ENCODE data around the gene NR2F1-AS1.

Gene NR2F1-AS1

DNA sequence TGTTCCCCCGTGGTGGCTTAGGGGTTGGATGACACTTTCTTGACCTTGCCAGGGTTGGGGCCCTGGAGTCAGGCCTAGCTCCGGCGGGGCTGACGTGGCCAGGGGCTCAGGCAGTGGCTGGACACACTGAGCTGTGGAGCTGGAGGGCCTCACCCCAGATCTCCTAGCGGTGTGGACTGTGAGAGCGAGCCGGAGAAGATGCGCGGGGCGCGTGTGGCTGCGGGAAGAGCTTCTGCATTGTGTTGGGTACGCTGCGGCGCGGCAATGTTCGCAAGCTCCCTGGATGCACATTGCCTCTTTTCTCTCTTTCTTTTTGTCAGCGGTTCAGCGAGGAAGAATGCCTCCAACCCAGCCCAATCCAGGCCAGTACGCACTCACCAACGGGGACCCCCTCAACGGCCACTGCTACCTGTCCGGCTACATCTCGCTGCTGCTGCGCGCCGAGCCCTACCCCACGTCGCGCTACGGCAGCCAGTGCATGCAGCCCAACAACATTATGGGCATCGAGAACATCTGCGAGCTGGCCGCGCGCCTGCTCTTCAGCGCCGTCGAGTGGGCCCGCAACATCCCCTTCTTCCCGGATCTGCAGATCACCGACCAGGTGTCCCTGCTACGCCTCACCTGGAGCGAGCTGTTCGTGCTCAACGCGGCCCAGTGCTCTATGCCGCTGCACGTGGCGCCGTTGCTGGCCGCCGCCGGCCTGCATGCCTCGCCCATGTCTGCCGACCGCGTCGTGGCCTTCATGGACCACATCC is 6.8 kb upstream of the NR2F1-AS1 start:
- DNase-seq (ENCODE audit: extremely low read depth, low read depth) = no peak
- TF ChIP-seq, protein P1, sequence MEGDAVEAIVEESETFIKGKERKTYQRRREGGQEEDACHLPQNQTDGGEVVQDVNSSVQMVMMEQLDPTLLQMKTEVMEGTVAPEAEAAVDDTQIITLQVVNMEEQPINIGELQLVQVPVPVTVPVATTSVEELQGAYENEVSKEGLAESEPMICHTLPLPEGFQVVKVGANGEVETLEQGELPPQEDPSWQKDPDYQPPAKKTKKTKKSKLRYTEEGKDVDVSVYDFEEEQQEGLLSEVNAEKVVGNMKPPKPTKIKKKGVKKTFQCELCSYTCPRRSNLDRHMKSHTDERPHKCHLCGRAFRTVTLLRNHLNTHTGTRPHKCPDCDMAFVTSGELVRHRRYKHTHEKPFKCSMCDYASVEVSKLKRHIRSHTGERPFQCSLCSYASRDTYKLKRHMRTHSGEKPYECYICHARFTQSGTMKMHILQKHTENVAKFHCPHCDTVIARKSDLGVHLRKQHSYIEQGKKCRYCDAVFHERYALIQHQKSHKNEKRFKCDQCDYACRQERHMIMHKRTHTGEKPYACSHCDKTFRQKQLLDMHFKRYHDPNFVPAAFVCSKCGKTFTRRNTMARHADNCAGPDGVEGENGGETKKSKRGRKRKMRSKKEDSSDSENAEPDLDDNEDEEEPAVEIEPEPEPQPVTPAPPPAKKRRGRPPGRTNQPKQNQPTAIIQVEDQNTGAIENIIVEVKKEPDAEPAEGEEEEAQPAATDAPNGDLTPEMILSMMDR (IDR thresholded peaks at IDR 0.05; ENCODE audit: low read depth, low read length) = no peak

DNA sequence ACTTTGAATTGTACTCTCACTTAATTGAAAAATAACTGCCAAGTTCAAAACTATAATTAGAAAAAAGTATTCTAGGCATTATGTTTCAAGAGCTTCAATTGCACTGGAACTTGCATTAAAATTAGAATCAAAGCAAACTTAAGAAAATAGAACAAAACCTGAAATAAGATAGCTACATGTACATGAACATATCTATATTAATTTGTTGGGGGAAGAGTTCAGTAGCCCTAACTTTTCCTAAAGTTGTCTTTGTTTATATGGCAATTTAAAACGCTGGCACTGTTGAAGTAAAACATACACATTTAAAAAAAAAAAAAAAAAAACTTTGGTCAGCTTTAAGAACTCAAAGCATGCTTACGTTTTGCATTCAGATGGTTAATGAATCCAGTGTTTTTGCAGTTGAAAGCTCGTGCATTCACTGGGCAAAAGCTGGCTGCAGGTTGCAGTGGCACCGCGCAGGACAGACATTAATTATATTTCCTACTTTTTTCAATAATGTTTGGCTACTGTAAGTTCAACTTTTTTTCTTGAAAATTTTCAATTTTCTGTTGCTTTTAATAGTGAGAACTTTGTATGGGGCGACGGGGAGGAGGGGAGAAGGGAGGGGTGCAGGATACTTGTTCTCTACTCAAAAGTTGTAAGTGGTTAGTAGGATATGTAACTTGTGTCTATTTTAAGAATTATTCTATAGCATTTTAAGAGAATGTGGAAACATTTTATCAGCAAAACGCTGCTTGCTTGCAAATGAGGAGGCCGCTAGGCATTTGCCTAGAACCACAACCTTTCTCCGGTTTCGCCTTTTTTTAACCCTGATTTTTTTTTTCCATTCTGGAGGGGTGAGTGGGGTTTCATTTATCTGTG is 5.9 kb upstream of the NR2F1-AS1 start:
- TF ChIP-seq, protein P1 (IDR thresholded peaks at IDR 0.05; ENCODE audit: low read depth, low read length) = no peak
- no peak for DNase-seq (ENCODE audit: extremely low read depth, low read depth)

DNA sequence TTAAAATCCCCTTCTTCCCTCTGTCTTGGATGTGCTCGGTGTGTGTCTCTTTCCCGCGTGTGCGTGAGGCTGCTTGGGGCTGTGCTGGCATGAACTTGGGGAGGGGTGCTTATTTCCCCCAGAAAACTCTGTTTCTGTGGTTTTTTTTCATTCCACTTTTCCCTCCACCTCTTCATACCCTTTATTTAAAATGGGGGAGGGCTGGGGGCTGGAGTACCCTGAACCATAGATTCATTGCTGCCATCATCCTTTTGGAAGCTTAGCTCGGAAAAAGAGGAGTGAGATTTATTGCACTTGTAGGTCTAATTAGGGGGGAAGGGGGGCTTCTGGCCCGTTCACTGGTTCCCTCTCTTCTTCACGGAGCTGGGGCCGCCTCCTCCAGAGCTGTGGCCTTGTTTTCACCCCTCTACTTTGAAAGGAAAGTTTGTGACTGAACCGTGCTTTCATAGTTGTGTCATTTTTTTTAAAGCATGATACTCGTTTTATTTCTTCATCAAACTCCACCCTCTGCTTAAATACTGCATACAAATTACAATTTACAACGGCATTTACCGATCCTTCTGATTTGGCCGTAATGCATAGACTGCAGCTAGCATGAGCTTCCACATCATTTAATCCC is 4.9 kb upstream of the NR2F1-AS1 start:
- DNase-seq (ENCODE audit: extremely low read depth, low read depth) = no peak

DNA sequence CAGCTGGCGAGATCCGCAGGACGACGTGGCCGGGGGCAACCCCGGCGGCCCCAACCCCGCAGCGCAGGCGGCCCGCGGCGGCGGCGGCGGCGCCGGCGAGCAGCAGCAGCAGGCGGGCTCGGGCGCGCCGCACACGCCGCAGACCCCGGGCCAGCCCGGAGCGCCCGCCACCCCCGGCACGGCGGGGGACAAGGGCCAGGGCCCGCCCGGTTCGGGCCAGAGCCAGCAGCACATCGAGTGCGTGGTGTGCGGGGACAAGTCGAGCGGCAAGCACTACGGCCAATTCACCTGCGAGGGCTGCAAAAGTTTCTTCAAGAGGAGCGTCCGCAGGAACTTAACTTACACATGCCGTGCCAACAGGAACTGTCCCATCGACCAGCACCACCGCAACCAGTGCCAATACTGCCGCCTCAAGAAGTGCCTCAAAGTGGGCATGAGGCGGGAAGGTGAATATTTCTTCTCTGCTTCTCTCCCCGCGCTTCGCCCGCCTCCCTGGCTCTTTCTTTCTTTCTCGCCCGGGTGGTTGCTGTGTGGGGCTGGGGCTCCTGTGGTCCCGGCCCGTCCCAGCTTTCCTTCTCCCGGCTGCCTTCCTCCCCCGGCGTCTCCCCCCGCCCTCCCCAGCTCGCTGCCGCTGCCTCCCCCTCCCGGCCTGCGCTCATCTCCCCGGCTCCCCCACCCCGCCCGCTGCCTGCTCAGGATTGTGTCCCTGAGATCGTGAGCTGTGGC is 4.2 kb upstream of the NR2F1-AS1 start:
- no peak for DNase-seq (ENCODE audit: extremely low read depth, low read depth)

More for the DNA sequence above, 4.9 kb upstream of the NR2F1-AS1 start:
- TF ChIP-seq, protein P1 (IDR thresholded peaks at IDR 0.05; ENCODE audit: low read depth, low read length) = no peak

GRCh38 chr5:93584596-93585040 is 3.6 kb upstream of the NR2F1-AS1 start:
- no peak for DNase-seq (ENCODE audit: extremely low read depth, low read depth)
- TF ChIP-seq, protein P1 (IDR thresholded peaks at IDR 0.05; ENCODE audit: low read depth, low read length) = no peak

More for the DNA sequence above, 4.2 kb upstream of the NR2F1-AS1 start:
- TF ChIP-seq, protein P1 (IDR thresholded peaks at IDR 0.05; ENCODE audit: low read depth, low read length) = no peak

- TF ChIP-seq, protein P1 (IDR thresholded peaks at IDR 0.05; ENCODE audit: low read depth, low read length) = no peak
- DNase-seq (ENCODE audit: extremely low read depth, low read depth) = no peak
Observed at GRCh38 chr5:93583768-93584595, 3.0 kb upstream of the NR2F1-AS1 start.

All from AG09319 (cell line).